Panc1 (cell line): ENCODE measurements around the gene OTC. TPM values are rescaled to one million over a fixed set of nuclear protein-coding genes. Genes with fewer than 3 reads are reported as not detected.

Experiments
- ATAC-seq: fragments of 200-7000 bp; cut with Tn5 transposase; 2 replicates; pipeline ENCODE4 v1.9.1; 2020; ENCODE audit warnings: mild to moderate bottlenecking, moderate library complexity
- BruUV-seq: library from RNA; stranded (reverse); fragments of 400-500 nt; replicated peaks from 2 replicates; lab custom pipeline; 2021; lab: Mats Ljungman, UMichigan
- CTCF ChIA-PET: fragments of 300-600 bp; sonication (Branson Sonifier 250); formaldehyde crosslinking; loops from one replicate; lab custom pipeline; 2022; ENCODE audit warnings: antibody characterized with exemption; lab: Charles Lee
- POLR2A ChIA-PET: fragments of 300-600 bp; sonication (Branson Sonifier 250); formaldehyde crosslinking; loops from one replicate; lab custom pipeline; 2022; ENCODE audit warnings: antibody characterized with exemption; lab: Charles Lee
- DNase-seq: peaks from one replicate; pipeline ENCODE4 v3.0.0-alpha.2; 2010; ENCODE audit warnings: low read depth, low spot score
- H3K27ac ChIP-seq: 2 replicates; pipeline ENCODE4 v1.5.1; 2011; ENCODE audit warnings: mild to moderate bottlenecking, low read length, inconsistent platforms
- H3K27me3 ChIP-seq: fragments of 200-500 bp; sonication (Bioruptor generic); 2 replicates; pipeline ENCODE4 v1.6.0; 2014; ENCODE audit warnings: low read length, inconsistent platforms; ENCODE audit not compliant: control insufficient read depth, insufficient read depth
- H3K36me3 ChIP-seq: fragments of 200-500 bp; sonication (Bioruptor generic); 2 replicates; pipeline ENCODE4 v1.5.1; 2014; ENCODE audit warnings: inconsistent platforms, mild to moderate bottlenecking, low read length, moderate library complexity; ENCODE audit not compliant: control insufficient read depth, insufficient read depth
- H3K4me1 ChIP-seq: 2 replicates; pipeline ENCODE4 v1.5.1; 2011; ENCODE audit warnings: inconsistent platforms, mild to moderate bottlenecking, low read length, moderate library complexity; ENCODE audit not compliant: control insufficient read depth, insufficient read depth
- H3K4me3 ChIP-seq, 2 experiments: 2 replicates each; pipeline ENCODE4 v1.5.1; 2011 to 2012; ENCODE audit warnings: low read depth in 2 of 2, low read length in 2 of 2, mild to moderate bottlenecking in 2 of 2, inconsistent platforms in 1 of 2, moderate library complexity in 1 of 2
- H3K9me3 ChIP-seq: fragments of 200-500 bp; sonication (Bioruptor generic); 2 replicates; pipeline ENCODE4 v1.5.1; 2014; ENCODE audit warnings: low read depth, mild to moderate bottlenecking, inconsistent platforms, low read length, moderate library complexity; ENCODE audit not compliant: control insufficient read depth, insufficient read depth
- CTCF ChIP-seq: fragments of 450-650 bp; IDR thresholded peaks from 2 replicates; pipeline ENCODE4 v1.5.1; 2017; ENCODE audit warnings: mild to moderate bottlenecking
- POLR2AphosphoS5 ChIP-seq: IDR thresholded peaks from 2 replicates; pipeline ENCODE4 v1.6.1; 2012; ENCODE audit warnings: mild to moderate bottlenecking, low read depth, low read length, moderate library complexity
- REST ChIP-seq, 2 experiments: IDR thresholded peaks; 2 replicates each; pipeline ENCODE4 v1.6.1; 2011 to 2012; ENCODE audit warnings: low read depth in 2 of 2, control low read depth in 1 of 2, low read length in 1 of 2, mild to moderate bottlenecking in 1 of 2, moderate library complexity in 1 of 2; ENCODE audit not compliant: insufficient read depth in 1 of 2
- SIN3A ChIP-seq: IDR thresholded peaks from 2 replicates; pipeline ENCODE4 v1.6.1; 2012; ENCODE audit warnings: low read depth, mild to moderate bottlenecking, low read length, moderate library complexity, borderline replicate concordance; ENCODE audit not compliant: insufficient read depth
- TCF7L2 ChIP-seq: IDR thresholded peaks from 2 replicates; pipeline ENCODE4 v1.6.1; 2011; ENCODE audit warnings: mild to moderate bottlenecking, low read depth, low read length, inconsistent platforms
- in situ Hi-C: cut with HindIII; loops from 2 replicates; pipeline ENCODE4 v1.10.0; 2016; ENCODE audit warnings: low sequenced_read_pairs, low pct_unique_long_range_greater_than_20kb
- intact Hi-C: fragments of 100-400 bp; cut with micrococcal nuclease; formaldehyde crosslinking; loops from one replicate; pipeline ENCODE4 v1.10.0; 2022; ENCODE audit not compliant: unreplicated experiment
- total RNA-seq: library from RNA; stranded (reverse); gene quantifications from one replicate; pipeline ENCODE4 v1.2.1, GENCODE V29; 2021; ENCODE audit not compliant: unreplicated experiment

Gene OTC
- total RNA-seq, 1 experiment from 2014 or later = not detected

- DNase-seq (no peak), ATAC-seq (no peak)
- H3K4me3 ChIP-seq = no peak overlapping the region
- ChIA-PET POLR2A (no interaction called here), CTCF (no interaction called here)
- intact Hi-C loops (no loop called here), in situ Hi-C loops (no loop called here)
- no peaks in the 10 kb centered on the region for H3K4me1 ChIP-seq
- TF ChIP-seq CTCF = no peak
- TF ChIP-seq TCF7L2 = no peak
- TF ChIP-seq REST (IDR thresholded peaks at IDR 0.05; ENCODE audit: insufficient read depth in 1 of 2, low read depth in 2 of 2, low read length in 1 of 2) = no peak
- no peak for TF ChIP-seq SIN3A
- no peak for TF ChIP-seq POLR2AphosphoS5
- no peak overlapping the region for H3K27ac ChIP-seq
- no peaks in the 10 kb centered on the region for H3K36me3 ChIP-seq
- no peaks in the 10 kb centered on the region for H3K9me3 ChIP-seq
- no peaks in the 10 kb centered on the region for H3K27me3 ChIP-seq
- BruUV-seq = no TSS peak
Observed at GRCh38 chrX:38402118-38402517, 49.7 kb downstream of the OTC start.

GRCh38 chrX:38403834-38404233 is 51.4 kb downstream of the OTC start:
- H3K4me3 ChIP-seq = no peak overlapping the region

More at GRCh38 chrX:38403834-38404233, 51.4 kb downstream of the OTC start:
- TF ChIP-seq POLR2AphosphoS5 (no peak), CTCF (no peak), TCF7L2 (no peak), REST (IDR thresholded peaks at IDR 0.05; ENCODE audit: insufficient read depth in 1 of 2, low read depth in 2 of 2, low read length in 1 of 2) (no peak), SIN3A (no peak)
- in situ Hi-C loops = no loop called here
- H3K27me3 ChIP-seq = no peaks in the 10 kb centered on the region
- H3K9me3 ChIP-seq = no peaks in the 10 kb centered on the region
- DNase-seq = no peak
- no peaks in the 10 kb centered on the region for H3K4me1 ChIP-seq
- ChIA-PET POLR2A (no interaction called here), CTCF (no interaction called here)
- H3K27ac ChIP-seq = no peak overlapping the region
- no TSS peak for BruUV-seq
- H3K36me3 ChIP-seq = no peaks in the 10 kb centered on the region
- intact Hi-C loops = no loop called here
- ATAC-seq = no peak
